Central memory CD8-positive, alpha-beta T cell (primary cell): ENCODE results near the gene CDX1.

ENCODE experiments used
- ATAC-seq: fragments of 150-1000 bp; cut with Tn5 transposase; replicated peaks from 2 replicates; pipeline ENCODE4 v1.10.0; 2022; ENCODE audit warnings: mild to moderate bottlenecking, moderate FRiP score, moderate number of reproducible peaks; ENCODE audit not compliant: poor library complexity, severe bottlenecking; ENCODE audit errors: extremely low read depth
- DNase-seq, 2 donors: peaks; one replicate each; pipeline ENCODE4 v3.0.0; 2021; ENCODE audit warnings: low spot score in 2 of 2
- H3K27ac Mint-ChIP-seq: one replicate; pipeline ENCODE4 v1.8.0; 2022; ENCODE audit warnings: low read depth, mild to moderate bottlenecking, moderate library complexity, mixed read lengths
- H3K27me3 Mint-ChIP-seq: one replicate; pipeline ENCODE4 v1.8.0; 2022; ENCODE audit warnings: mixed read lengths
- H3K36me3 Mint-ChIP-seq: one replicate; pipeline ENCODE4 v1.8.0; 2022; ENCODE audit warnings: mild to moderate bottlenecking, moderate library complexity, mixed read lengths; ENCODE audit not compliant: insufficient read depth
- H3K4me1 Mint-ChIP-seq: one replicate; pipeline ENCODE4 v1.8.0; 2022; ENCODE audit warnings: mixed read lengths
- H3K4me3 Mint-ChIP-seq: one replicate; pipeline ENCODE4 v1.8.0; 2022; ENCODE audit warnings: mild to moderate bottlenecking, moderate library complexity, mixed read lengths
- H3K9me3 Mint-ChIP-seq: one replicate; pipeline ENCODE4 v1.8.0; 2022; ENCODE audit warnings: mixed read lengths

CDX1 gene

GRCh38 chr5:150143350-150144245 lies 23.0 kb upstream of the CDX1 start:
- H3K4me3 Mint-ChIP-seq, result no peak overlapping the region
- H3K27me3 Mint-ChIP-seq, result peaks cover 8% of the 10 kb centered on the region
- DNase-seq (no peak), ATAC-seq (no peak)
- no peaks in the 10 kb centered on the region for H3K4me1 Mint-ChIP-seq
- H3K36me3 Mint-ChIP-seq, result no peaks in the 10 kb centered on the region
- H3K27ac Mint-ChIP-seq, result no peak overlapping the region
- no peaks in the 10 kb centered on the region for H3K9me3 Mint-ChIP-seq

GRCh38 chr5:150144246-150144801 lies 22.3 kb upstream of the CDX1 start:
- Mint-ChIP-seq H3K27ac (no peak overlapping the region), H3K4me1 (no peaks in the 10 kb centered on the region), H3K27me3 (peaks cover 8% of the 10 kb centered on the region), H3K36me3 (no peaks in the 10 kb centered on the region), H3K9me3 (no peaks in the 10 kb centered on the region), H3K4me3 (no peak overlapping the region)
- no peak for ATAC-seq
- no peak for DNase-seq

GRCh38 chr5:150144879-150145278 lies 21.7 kb upstream of the CDX1 start:
- no peak overlapping the region for H3K4me3 Mint-ChIP-seq
- no peak for ATAC-seq
- no peaks in the 10 kb centered on the region for H3K9me3 Mint-ChIP-seq
- no peak for DNase-seq
- no peaks in the 10 kb centered on the region for H3K4me1 Mint-ChIP-seq
- H3K27me3 Mint-ChIP-seq, result peaks cover 8% of the 10 kb centered on the region
- H3K36me3 Mint-ChIP-seq, result no peaks in the 10 kb centered on the region
- no peak overlapping the region for H3K27ac Mint-ChIP-seq

GRCh38 chr5:150146235-150146634 lies 20.3 kb upstream of the CDX1 start:
- Mint-ChIP-seq H3K4me3 (no peak overlapping the region), H3K27ac (no peak overlapping the region), H3K4me1 (no peaks in the 10 kb centered on the region), H3K9me3 (no peaks in the 10 kb centered on the region), H3K27me3 (peaks cover 8% of the 10 kb centered on the region), H3K36me3 (peaks cover 2% of the 10 kb centered on the region)
- no peak for DNase-seq
- no peak for ATAC-seq

GRCh38 chr5:150146862-150147601 lies 19.5 kb upstream of the CDX1 start:
- Mint-ChIP-seq H3K4me1 (no peaks in the 10 kb centered on the region), H3K36me3 (peaks cover 2% of the 10 kb centered on the region), H3K27me3 (peaks cover 8% of the 10 kb centered on the region), H3K27ac (no peak overlapping the region), H3K4me3 (no peak overlapping the region), H3K9me3 (no peaks in the 10 kb centered on the region)
- ATAC-seq (no peak), DNase-seq (no peak)

GRCh38 chr5:150147670-150148069 lies 18.9 kb upstream of the CDX1 start:
- ATAC-seq (no peak), DNase-seq (no peak)
- Mint-ChIP-seq H3K36me3 (peaks cover 3% of the 10 kb centered on the region), H3K9me3 (no peaks in the 10 kb centered on the region), H3K27ac (no peak overlapping the region), H3K27me3 (peaks cover 8% of the 10 kb centered on the region), H3K4me1 (no peaks in the 10 kb centered on the region), H3K4me3 (no peak overlapping the region)

GRCh38 chr5:150148117-150148927 lies 18.3 kb upstream of the CDX1 start:
- H3K36me3 Mint-ChIP-seq, result peaks cover 3% of the 10 kb centered on the region
- ATAC-seq (no peak), DNase-seq (no peak)
- H3K4me3 Mint-ChIP-seq, result no peak overlapping the region
- no peaks in the 10 kb centered on the region for H3K4me1 Mint-ChIP-seq
- H3K27ac Mint-ChIP-seq, result no peak overlapping the region
- peaks cover 8% of the 10 kb centered on the region for H3K27me3 Mint-ChIP-seq
- H3K9me3 Mint-ChIP-seq, result no peaks in the 10 kb centered on the region

GRCh38 chr5:150149618-150150017 lies 17.0 kb upstream of the CDX1 start:
- Mint-ChIP-seq H3K4me1 (no peaks in the 10 kb centered on the region), H3K9me3 (no peaks in the 10 kb centered on the region), H3K27me3 (no peaks in the 10 kb centered on the region), H3K4me3 (no peak overlapping the region), H3K27ac (no peak overlapping the region), H3K36me3 (peaks cover 3% of the 10 kb centered on the region)
- ATAC-seq, result no peak
- DNase-seq, result no peak

- H3K4me1 Mint-ChIP-seq, result peaks cover 14% of the 10 kb centered on the region
- no peaks in the 10 kb centered on the region for H3K9me3 Mint-ChIP-seq
- no peak overlapping the region for H3K4me3 Mint-ChIP-seq
- ATAC-seq (no peak), DNase-seq (no peak)
- peaks cover 21% of the 10 kb centered on the region for H3K27me3 Mint-ChIP-seq
- no peak overlapping the region for H3K27ac Mint-ChIP-seq
- H3K36me3 Mint-ChIP-seq, result peaks cover 3% of the 10 kb centered on the region
Measured at GRCh38 chr5:150152636-150153462, 13.7 kb upstream of the CDX1 start.

- peaks cover 24% of the 10 kb centered on the region for H3K27me3 Mint-ChIP-seq
- H3K9me3 Mint-ChIP-seq, result no peaks in the 10 kb centered on the region
- H3K27ac Mint-ChIP-seq, result no peak overlapping the region
- ATAC-seq, result no peak
- peaks cover 14% of the 10 kb centered on the region for H3K4me1 Mint-ChIP-seq
- H3K4me3 Mint-ChIP-seq, result no peak overlapping the region
- peaks cover 3% of the 10 kb centered on the region for H3K36me3 Mint-ChIP-seq
- no peak for DNase-seq
Measured at GRCh38 chr5:150153483-150153882, 13.1 kb upstream of the CDX1 start.

GRCh38 chr5:150153957-150154617 lies 12.5 kb upstream of the CDX1 start:
- Mint-ChIP-seq H3K4me1 (peaks cover 14% of the 10 kb centered on the region), H3K4me3 (no peak overlapping the region), H3K27ac (no peak overlapping the region)

More at GRCh38 chr5:150153957-150154617, 12.5 kb upstream of the CDX1 start:
- H3K9me3 Mint-ChIP-seq, result no peaks in the 10 kb centered on the region
- peaks cover 24% of the 10 kb centered on the region for H3K27me3 Mint-ChIP-seq
- no peak for ATAC-seq
- H3K36me3 Mint-ChIP-seq, result peaks cover 3% of the 10 kb centered on the region
- DNase-seq, result no peak
